ENCODE data around the gene ADCYAP1.

DNA sequence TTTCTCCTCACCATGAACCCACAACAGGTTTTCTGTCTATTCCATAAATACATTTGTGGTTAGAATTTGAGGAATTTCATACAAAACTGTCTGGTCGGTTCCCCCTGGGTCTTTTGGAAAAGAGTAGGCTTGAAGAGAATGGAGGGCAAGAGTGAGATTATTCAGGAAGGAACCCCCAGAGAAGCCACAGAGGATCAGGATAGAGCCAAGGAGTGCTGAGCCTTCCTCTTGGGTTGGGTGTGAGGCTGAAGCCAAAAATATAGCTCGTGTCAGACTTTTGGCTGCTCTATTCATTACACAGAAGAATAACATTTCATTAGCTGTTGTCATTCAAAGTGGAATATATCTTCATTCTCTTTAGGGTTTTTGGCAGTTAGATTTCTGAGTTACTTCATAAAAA is 46.7 kb upstream of the ADCYAP1 start:
- TF ChIP-seq, protein P1, sequence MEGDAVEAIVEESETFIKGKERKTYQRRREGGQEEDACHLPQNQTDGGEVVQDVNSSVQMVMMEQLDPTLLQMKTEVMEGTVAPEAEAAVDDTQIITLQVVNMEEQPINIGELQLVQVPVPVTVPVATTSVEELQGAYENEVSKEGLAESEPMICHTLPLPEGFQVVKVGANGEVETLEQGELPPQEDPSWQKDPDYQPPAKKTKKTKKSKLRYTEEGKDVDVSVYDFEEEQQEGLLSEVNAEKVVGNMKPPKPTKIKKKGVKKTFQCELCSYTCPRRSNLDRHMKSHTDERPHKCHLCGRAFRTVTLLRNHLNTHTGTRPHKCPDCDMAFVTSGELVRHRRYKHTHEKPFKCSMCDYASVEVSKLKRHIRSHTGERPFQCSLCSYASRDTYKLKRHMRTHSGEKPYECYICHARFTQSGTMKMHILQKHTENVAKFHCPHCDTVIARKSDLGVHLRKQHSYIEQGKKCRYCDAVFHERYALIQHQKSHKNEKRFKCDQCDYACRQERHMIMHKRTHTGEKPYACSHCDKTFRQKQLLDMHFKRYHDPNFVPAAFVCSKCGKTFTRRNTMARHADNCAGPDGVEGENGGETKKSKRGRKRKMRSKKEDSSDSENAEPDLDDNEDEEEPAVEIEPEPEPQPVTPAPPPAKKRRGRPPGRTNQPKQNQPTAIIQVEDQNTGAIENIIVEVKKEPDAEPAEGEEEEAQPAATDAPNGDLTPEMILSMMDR (IDR thresholded peaks at IDR 0.05; ENCODE audit: insufficient read depth, low read length, poor library complexity, severe bottlenecking), result no peak
- TF ChIP-seq EZH2phosphoT487 (conservative IDR thresholded peaks at IDR 0.05; ENCODE audit: low read length), result no peak
